ENCODE measurements around the gene STK11IP. TPM values are rescaled to one million over a fixed set of nuclear protein-coding genes. Genes with fewer than 3 reads are reported as not detected.
A peak's percentile ranks its signal among the peaks of the same experiment; 100 is the strongest.

Gene STK11IP
- polyA plus RNA-seq, 1 donor from 2014 or later = 9.2 TPM

GRCh38 chr2:219559156-219559915 lies 38.3 kb upstream of the STK11IP start:
- Mint-ChIP-seq H3K4me1 (no peaks in the 10 kb centered on the region), H3K4me3 (no peak overlapping the region), H3K27ac (no peak overlapping the region), H3K9me3 (peaks cover 0 to under 1% (median 0%) of the 10 kb centered on the region in 3 donors), H3K36me3 (no peaks in the 10 kb centered on the region), H3K27me3 (peaks cover 26% of the 10 kb centered on the region)

DNA sequence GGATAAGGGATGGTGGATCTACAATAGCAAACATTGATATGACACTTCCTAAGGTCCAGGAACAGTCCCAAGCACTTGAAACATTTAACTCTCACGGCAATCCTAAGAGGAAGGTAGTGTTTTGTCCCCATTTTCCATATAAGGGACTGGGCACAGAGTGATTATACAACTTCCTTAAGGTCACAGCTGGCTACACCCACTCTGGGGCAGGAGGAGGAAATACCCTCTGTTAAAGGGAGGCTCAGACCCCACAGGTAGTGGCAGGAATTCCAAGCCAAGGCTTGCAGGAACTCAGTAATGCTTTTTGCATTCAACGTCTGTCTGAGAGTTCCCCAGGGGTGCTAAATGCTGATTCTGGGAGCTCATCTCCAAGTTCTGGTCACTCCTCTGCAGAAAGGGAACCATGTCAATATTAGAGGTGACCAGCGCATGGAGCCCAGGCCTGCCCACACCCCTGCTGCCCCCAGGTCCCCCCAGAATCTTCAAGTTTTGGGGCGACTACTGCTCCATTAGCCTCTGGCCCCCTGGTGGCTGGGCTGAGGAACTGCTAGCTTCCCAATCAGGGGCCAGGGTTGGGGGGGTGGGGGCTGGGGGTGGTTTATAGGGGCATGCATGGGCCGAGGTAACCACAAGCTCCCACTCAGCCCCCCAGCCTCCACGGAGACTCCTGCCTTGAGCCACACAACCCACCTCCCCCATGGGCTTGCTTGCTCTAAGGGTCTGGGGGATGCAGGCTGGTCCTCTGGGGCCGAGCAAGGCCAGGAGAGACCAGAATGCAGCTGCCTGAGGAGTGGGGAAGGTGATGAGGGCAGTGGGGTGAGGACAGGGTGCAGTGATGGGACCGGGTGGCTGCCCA lies 37.4 kb upstream of the STK11IP start:
- no peaks in the 10 kb centered on the region for H3K36me3 Mint-ChIP-seq
- no peak overlapping the region for H3K27ac Mint-ChIP-seq
- H3K27me3 Mint-ChIP-seq = peaks cover 23% of the 10 kb centered on the region

GRCh38 chr2:219560893-219561178 lies 36.8 kb upstream of the STK11IP start:
- H3K9me3 Mint-ChIP-seq = peaks cover 0 to 3% (median 0%) of the 10 kb centered on the region in 3 donors
- H3K4me3 Mint-ChIP-seq = no peak overlapping the region
- H3K36me3 Mint-ChIP-seq = no peaks in the 10 kb centered on the region
- no peaks in the 10 kb centered on the region for H3K4me1 Mint-ChIP-seq
- H3K27me3 Mint-ChIP-seq = peaks cover 23% of the 10 kb centered on the region
- no peak overlapping the region for H3K27ac Mint-ChIP-seq

More for the DNA sequence above, 37.4 kb upstream of the STK11IP start:
- Mint-ChIP-seq H3K4me1 (no peaks in the 10 kb centered on the region), H3K4me3 (no peak overlapping the region), H3K9me3 (peaks cover 0 to 3% (median 0%) of the 10 kb centered on the region in 3 donors)

GRCh38 chr2:219561179-219562048 lies 36.2 kb upstream of the STK11IP start:
- Mint-ChIP-seq H3K4me1 (no peaks in the 10 kb centered on the region), H3K4me3 (no peak overlapping the region), H3K9me3 (peaks cover 0 to 5% (median 0%) of the 10 kb centered on the region in 3 donors), H3K27ac (peak overlapping the region in 1 of 3 donors; percentile 5), H3K36me3 (no peaks in the 10 kb centered on the region), H3K27me3 (peaks cover 23% of the 10 kb centered on the region)

GRCh38 chr2:219562049-219563020 lies 35.3 kb upstream of the STK11IP start:
- H3K27ac Mint-ChIP-seq = peak overlapping the region in 1 of 3 donors; percentile 5
- H3K27me3 Mint-ChIP-seq = peaks cover 21% of the 10 kb centered on the region
- H3K4me3 Mint-ChIP-seq = no peak overlapping the region
- H3K36me3 Mint-ChIP-seq = no peaks in the 10 kb centered on the region
- peaks cover 0 to 8% (median 0%) of the 10 kb centered on the region in 3 donors for H3K9me3 Mint-ChIP-seq
- no peaks in the 10 kb centered on the region for H3K4me1 Mint-ChIP-seq

GRCh38 chr2:219563271-219563928 lies 34.3 kb upstream of the STK11IP start:
- no peak overlapping the region for H3K27ac Mint-ChIP-seq
- peaks cover 0 to 8% (median 2%) of the 10 kb centered on the region in 3 donors for H3K9me3 Mint-ChIP-seq
- no peaks in the 10 kb centered on the region for H3K4me1 Mint-ChIP-seq
- no peaks in the 10 kb centered on the region for H3K36me3 Mint-ChIP-seq
- peaks cover 29% of the 10 kb centered on the region for H3K27me3 Mint-ChIP-seq
- no peak overlapping the region for H3K4me3 Mint-ChIP-seq

- Mint-ChIP-seq H3K4me3 (no peak overlapping the region), H3K36me3 (no peaks in the 10 kb centered on the region), H3K27me3 (peaks cover 41% of the 10 kb centered on the region), H3K4me1 (no peaks in the 10 kb centered on the region), H3K27ac (no peak overlapping the region), H3K9me3 (peaks cover 0 to 8% (median 2%) of the 10 kb centered on the region in 3 donors)
These were observed 32.3 kb upstream of the STK11IP start for GRCh38 chr2:219565130-219566080.

- Mint-ChIP-seq H3K36me3 (no peaks in the 10 kb centered on the region), H3K27me3 (peaks cover 40% of the 10 kb centered on the region), H3K27ac (no peak overlapping the region)
These were observed 31.0 kb upstream of the STK11IP start for GRCh38 chr2:219566640-219567039.

DNA sequence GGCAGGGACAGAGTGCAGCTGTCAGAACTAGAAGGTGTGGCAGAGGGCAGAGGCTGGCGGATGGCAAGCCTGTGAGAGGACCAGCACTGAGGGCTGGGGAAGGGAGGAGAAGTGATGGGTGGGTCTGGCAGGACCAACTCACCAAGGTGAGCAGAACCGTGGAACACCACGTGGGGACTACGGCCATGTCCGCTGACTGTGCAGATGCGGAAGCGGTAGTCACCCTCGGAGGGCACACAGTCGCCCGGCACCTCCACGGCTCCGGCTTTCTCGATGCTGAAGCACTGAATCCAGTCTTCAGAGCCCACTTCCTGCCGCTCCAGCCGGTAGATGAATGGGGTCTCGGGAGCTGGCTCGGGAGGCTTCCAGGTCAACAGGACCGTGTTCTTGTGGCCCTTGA lies 30.5 kb upstream of the STK11IP start:
- no peaks in the 10 kb centered on the region for H3K36me3 Mint-ChIP-seq
- no peak overlapping the region for H3K4me3 Mint-ChIP-seq
- H3K27me3 Mint-ChIP-seq = peaks cover 45% of the 10 kb centered on the region
- H3K27ac Mint-ChIP-seq = no peak overlapping the region
- H3K9me3 Mint-ChIP-seq = peaks cover 0 to 8% (median 3%) of the 10 kb centered on the region in 3 donors
- H3K4me1 Mint-ChIP-seq = peaks cover 0 to 2% (median 0%) of the 10 kb centered on the region in 3 donors

More at GRCh38 chr2:219566640-219567039, 31.0 kb upstream of the STK11IP start:
- Mint-ChIP-seq H3K4me1 (no peaks in the 10 kb centered on the region), H3K9me3 (peaks cover 0 to 8% (median 2%) of the 10 kb centered on the region in 3 donors), H3K4me3 (no peak overlapping the region)

GRCh38 chr2:219567791-219568361 lies 29.8 kb upstream of the STK11IP start:
- Mint-ChIP-seq H3K4me3 (peak overlapping the region in 1 of 4 donors; percentile 34), H3K9me3 (peaks cover 0 to 8% (median 3%) of the 10 kb centered on the region in 3 donors), H3K36me3 (no peaks in the 10 kb centered on the region), H3K27me3 (peaks cover 45% of the 10 kb centered on the region), H3K4me1 (peaks cover 0 to 2% (median 0%) of the 10 kb centered on the region in 3 donors), H3K27ac (no peak overlapping the region)

GRCh38 chr2:219569041-219569440 lies 28.6 kb upstream of the STK11IP start:
- Mint-ChIP-seq H3K36me3 (no peaks in the 10 kb centered on the region), H3K4me1 (peaks cover 0 to 2% (median 0%) of the 10 kb centered on the region in 3 donors), H3K27ac (no peak overlapping the region), H3K27me3 (peaks cover 45% of the 10 kb centered on the region), H3K4me3 (no peak overlapping the region), H3K9me3 (peaks cover 0 to 8% (median 3%) of the 10 kb centered on the region in 3 donors)

DNA sequence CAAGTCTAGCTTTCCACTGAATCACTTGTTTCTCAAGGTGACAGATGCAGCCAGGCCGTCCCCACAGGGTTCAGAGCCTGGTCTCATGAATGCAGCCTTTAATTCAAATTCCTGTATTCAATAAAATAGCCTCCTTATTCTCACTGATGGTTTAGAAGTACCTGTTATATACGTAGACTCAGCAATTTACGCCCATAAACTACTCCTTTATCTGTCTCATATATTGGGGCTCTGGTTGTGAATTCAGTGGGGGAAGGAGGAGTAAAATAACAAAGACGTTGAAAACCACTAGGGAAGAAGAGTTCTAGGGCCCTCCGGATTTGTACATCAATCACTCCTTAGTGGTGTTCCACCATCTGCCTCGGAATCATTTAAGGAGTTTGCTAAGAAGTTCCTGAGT lies 28.0 kb upstream of the STK11IP start:
- Mint-ChIP-seq H3K4me3 (peak overlapping the region in 3 of 4 donors; percentile 58 to 65 (median 59)), H3K27ac (no peak overlapping the region), H3K27me3 (peaks cover 45% of the 10 kb centered on the region), H3K9me3 (peaks cover 0 to 5% (median 3%) of the 10 kb centered on the region in 3 donors), H3K36me3 (no peaks in the 10 kb centered on the region), H3K4me1 (peaks cover 0 to 2% (median 0%) of the 10 kb centered on the region in 3 donors)

Data from IgD-negative memory B cell (primary cell).